NK-92 treated with Interleukin-12 subunit alpha and Interleukin-12 subunit beta, amount 100 ng/mL, for 24 hours (cell line): ENCODE results near the gene DACT2.
"Not testable (repeated sequence)": the region's sequence is repeated elsewhere in the genome, so short reads cannot be mapped to it uniquely, and the experiment has no call there.

ENCODE experiments used
- DNase-seq: peaks from one replicate; lab custom pipeline; 2025; lab: John Stamatoyannopoulos, UW

DACT2 gene

DNA sequence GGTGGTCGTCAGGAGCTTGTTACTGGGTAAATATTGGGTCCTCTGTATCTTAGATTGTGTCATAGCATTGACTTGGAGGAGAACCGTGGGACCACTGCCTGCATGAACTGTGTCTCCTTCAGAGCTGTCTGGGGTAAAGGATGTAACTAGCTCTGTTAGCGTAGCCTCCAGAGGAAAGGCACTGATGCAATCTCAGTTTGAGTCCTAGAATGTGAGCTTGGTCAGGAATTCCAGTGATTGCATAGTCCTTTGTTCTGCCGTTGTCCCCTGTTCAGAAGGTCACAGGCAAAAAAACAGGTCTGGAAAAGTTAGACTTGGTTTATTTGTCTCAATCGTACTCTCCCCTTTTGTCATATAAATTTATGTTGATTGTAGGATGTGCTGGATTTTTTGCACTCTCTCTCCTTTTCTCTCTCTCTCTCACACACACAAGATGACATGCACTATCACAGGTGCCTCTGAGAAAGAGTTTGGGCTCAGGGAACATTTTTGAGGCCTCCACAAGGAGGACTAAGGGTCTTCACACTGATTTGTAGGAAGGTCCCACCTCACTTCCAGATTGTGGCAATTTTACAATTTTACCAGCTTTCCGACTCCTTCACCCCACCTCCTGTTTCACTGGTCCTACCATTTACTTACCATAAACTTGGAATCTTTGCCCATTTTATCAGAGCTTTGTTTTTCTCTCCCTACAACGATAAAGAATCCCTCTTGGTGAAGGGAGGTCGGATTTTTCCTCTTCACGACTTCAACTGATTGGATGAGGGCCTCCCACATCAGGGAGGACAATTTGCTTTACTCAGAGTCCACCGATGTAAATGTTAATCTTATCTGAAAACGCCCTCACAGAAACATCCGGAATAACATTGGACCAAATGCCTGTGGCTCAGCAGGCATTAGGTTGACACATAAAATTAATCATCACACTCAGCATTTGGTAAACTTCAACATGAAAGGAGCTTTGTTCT, 7.0 kb upstream of the DACT2 start:
- DNase-seq: no peak

DNA sequence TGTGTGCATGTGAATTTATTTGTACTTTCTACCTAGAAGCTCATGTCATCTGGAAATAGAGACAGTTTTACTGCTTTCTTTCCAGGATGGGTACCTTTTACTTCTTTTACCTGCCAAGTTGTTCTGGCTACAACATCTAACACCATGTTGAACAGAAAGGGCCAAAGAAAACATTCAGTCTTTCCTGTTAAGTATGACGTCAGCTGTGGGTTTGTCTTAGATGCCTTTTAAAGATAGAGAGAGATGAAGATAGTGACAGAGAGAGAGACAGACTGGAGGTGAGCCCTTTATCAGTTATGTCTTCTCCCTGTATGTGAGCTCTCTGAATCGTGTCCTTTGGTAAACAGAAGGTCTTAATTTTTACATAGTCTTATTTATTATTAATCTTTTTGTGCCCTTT, 3.4 kb upstream of the DACT2 start:
- no peak for DNase-seq

DNA sequence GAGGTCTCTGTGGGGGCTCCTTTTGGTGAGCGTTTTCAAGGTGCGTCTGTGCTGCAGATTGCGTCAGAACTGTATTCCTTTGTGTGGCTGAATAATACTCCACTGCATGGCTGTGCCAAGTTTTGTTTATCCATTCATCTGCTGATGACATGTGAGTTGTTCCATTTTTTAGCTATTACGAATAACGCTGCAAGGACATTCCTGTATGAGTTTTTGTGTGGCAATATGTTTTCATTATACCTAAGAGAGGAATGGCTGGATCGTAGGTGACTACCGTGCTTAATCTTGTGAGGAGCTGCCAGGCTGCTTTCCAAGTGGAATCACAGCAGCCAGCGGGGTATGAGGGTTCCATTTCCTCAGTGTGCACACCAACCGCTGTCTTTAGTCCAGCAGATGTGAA, 1.1 kb upstream of the DACT2 start:
- DNase-seq: no peak

DNA sequence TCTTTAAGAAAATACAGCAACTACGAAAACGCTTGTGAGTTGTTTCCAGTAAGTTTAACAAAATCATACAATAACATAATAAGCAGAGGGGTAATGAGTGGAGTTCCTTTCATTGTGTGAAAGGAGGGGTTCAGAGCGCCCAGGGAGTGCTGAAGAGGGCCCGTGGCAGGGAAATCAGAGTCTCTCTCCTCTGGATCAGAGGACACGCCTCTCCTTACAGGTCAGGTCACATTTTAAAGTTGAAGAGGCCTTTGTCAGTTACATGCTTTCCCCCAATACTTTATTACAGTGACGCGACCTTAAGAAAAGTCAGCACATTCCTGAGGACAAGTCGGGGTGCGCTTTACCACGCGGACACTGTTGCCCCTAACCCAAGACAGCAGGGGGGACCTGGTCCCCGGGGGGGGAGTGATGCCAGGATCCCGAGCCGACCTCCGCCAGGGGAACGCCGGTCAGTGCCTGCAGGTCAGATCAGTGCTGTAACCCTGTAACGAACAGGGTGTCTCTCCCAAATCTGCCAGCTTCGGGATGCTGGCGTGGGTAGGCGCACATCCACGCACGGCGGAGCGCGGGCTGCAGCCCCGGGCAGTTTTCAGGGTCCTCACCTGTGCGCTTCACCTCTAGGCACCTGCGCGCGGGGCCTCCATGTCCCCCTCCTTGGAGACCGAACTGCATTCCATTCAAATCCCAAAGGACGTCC, 848 bp downstream of the DACT2 start:
- DNase-seq: no peak

DNA sequence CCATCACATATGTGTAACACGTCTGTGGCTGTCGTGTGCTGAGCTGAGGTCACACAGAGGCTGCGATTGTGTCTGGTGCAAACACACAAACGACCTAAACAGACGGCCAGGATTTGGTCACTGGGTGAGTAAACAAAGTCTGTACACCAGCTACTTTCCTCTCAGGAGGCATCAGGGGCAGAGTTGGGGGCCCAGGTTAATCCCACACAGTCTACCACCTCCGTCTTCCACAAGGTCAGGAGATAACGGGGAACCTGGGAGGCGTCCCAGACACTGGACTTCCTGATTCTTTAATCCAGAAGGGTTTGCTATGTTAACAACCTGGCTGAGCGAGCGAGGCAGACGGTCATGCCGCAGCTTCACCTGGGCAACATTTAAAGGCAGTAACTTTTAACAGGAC, 1.5 kb downstream of the DACT2 start:
- no peak for DNase-seq

DNA sequence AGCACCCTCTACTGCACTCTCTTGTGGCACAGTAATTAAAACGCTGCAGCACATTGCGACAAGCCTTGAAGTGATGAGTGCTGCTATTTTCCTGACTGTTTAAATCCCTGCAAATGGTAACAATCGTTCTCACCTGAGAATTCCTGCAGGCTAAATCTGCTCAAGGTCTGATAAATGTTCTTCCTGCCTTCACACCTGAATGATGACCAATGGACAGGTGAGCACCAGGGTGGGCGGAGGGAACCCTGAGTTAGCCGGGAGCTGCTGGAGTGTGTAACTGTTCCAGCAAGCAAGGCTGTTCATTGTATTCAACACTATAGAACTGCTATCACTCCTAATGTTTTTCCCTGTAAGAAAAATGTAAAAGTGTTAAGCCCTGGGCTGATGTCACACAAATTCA, 4.0 kb downstream of the DACT2 start:
- no peak for DNase-seq

DNA sequence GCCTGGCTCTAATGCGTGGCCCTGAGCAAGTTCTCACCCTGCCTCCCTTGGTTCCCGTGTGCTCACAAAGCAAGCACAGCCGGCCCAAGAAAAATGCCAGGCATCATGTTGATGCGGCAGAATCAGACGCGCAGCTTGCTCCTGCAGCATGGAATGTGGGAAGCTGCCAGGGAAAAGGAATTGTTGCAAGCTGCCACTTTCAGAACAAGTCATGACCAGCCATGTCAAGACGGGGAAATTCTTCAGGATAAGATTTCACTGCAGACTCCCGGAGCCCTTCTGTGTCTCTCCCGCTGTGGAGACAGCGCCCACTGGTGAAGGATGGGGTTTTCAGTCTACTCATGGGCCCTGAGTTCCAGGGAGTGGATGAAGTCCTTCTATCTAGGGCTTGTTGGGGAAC, 4.6 kb downstream of the DACT2 start:
- DNase-seq: no peak

DNA sequence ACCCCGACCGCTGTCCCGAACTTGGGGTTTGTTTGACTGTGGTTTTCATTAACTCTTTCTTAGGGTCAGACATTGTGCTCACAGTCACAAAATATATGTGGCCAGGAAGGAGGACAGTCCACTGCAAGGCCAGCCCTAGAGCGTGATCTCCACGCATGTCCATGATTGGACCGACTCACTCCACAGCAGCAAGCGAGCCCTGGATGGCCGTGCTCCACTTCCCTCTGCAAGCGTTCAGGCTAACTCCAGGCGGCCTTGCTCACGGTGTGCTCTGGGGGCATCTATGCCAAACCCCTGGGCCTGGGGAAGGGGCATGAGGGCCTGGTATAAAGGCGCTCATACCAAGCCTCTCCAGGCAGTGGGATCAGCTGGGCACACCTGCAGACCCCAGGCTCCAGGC, 5.6 kb downstream of the DACT2 start:
- DNase-seq: no peak

DNA sequence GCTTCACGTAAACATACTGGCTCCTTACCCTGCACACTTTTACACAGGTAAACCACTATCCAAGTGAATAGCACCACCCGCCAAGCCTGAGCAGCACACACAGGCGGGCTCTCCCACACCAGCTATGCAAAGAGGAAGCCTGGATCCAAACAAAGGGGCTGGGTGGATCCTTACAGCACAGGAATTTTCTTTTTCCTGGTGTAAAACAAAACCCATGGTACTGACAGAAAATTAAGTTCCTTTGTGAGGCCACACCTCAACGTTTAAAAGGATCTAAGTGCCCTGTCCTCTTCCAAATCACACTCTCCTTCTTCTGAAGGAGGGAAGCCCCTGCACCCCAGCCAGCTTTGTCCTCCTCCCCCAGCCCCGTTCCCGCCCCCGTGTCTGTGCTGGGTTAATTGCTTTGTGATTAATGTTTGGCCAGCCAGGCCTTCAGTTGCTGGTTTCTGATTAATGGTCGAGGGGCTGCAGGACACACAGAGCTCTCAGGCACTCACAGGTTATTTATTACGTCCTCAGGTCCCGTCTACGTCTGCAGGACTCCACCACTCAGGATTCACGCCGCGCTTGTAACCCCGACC, 6.1 kb downstream of the DACT2 start:
- DNase-seq: no peak

DNA sequence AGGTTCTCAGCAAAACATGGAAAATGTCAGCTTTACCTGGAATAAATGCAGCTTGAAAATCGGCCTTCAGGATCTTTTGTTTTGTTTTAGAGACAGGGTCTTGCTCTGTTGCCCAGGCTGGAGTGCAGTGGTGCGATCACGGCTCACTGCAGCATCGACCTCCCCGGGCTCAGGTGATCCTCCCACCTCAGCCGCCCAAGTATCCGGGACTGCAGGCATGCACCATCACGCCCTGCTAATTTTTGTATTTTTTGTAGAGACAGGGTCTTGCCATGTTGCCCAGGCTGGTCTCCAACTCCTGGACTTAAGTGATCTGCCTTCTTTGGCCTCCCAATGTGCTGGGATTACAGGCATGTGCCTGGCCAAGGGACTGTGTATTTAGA, 7.5 kb downstream of the DACT2 start:
- not testable (repeated sequence) for DNase-seq

DNA sequence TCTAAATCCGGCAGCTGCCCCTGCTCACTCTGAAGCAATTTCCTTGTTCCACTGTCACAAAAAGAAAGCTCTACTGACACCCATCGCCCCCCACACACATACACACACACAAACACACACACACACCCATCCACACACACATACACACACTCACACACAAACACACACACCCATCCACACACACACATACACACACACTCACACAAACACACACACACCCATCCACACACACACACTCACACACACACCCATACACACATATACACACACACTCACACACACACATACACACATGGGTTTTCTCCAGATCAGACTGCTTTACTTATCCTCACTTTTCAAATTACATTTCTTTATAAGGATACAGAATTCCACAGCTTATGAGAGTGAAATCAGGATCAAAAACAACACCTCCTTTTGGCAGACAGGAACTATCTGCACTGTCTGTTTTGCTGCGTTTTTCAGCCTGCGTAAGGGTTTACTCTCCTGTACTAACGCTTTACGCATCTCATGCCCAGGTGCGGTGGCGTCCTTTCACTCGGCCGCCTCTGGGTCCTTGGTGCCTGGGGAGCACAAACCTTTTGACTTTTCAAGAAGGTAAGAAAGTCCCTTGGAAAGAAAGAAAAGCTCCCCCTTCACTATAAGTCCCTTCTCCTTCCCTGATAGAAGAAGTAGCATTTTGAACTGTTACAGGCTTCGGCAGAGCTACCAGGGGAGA, 8.0 kb downstream of the DACT2 start:
- DNase-seq: no peak

DNA sequence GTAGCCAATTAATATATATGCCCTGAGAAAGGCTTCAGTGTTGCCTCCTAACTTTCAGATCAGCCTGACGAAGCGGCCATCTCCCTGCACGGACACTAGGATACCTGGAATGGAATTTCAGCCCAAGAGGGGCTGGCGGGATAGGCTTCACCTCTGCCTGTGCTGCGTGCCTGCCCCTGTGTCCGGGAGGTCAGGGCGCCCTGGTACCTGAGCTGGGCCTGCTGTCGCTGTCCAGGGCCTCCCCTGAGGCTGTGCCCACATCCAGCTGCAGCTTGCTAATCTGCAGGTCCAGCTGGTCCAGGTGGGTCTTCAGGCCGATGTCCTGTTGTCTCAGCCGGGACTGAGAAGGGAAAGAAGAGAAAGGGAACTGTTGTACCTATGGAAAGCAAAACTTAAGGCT, 8.6 kb downstream of the DACT2 start:
- no peak for DNase-seq

DNA sequence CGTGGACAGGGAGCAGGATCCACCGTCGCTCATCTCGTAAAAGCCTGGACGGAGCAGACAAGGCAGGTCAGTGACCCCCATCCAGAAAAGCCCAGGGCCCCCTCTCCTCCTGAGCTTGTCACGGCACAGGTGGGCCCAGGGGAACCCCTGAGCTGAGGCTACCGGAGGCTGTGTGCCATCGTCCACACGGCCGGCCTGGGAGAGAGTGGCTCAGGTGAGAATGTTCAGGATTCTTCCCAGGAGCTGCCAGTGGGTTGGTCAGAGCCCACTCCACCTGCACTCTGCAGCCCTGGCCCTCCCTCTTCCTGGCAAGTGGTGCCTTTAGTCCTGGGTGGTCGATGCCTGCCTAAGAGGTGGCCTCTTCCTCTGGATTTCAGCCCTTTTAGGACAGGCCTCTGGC, 9.2 kb downstream of the DACT2 start:
- no peak for DNase-seq

DNA sequence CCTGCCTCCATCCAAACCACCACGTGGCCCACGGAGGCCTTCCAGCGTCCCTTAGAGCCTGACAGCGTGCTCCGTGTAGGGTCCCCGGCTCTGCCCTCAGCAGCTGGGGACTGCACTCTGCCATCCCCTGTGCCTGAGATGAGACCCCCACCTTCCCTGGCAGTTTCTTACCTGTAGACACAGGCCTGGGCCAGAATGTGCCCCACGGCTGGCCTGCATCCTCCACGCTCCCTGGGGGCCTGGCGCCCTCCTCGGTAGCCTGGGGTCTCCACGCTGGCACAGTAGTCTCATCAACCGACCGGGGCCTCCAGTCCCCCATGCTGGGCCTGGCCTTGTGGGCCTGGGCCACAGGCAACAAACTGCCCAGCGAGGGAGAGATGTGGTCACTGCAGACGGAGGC, 9.6 kb downstream of the DACT2 start:
- no peak for DNase-seq

DNA sequence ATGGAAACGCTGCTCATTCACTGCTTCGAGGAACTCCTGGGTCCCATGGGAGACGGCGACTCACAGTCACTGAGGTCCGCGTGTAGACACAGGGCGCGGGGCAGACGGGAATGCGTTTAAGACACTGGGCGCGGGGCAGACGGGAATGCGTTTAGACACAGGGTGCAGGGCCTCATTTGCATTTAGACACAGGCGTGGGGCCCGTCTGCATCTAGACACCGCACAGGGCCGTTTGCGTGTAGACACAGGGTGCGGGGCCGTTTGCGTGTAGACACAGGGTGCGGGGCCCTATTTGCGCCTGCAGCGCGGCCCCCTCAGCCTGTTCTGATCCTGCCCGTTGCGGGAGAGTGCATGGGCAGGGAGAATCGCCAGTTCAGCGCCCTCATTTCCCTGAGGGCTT, 10.4 kb downstream of the DACT2 start:
- DNase-seq: no peak

DNA sequence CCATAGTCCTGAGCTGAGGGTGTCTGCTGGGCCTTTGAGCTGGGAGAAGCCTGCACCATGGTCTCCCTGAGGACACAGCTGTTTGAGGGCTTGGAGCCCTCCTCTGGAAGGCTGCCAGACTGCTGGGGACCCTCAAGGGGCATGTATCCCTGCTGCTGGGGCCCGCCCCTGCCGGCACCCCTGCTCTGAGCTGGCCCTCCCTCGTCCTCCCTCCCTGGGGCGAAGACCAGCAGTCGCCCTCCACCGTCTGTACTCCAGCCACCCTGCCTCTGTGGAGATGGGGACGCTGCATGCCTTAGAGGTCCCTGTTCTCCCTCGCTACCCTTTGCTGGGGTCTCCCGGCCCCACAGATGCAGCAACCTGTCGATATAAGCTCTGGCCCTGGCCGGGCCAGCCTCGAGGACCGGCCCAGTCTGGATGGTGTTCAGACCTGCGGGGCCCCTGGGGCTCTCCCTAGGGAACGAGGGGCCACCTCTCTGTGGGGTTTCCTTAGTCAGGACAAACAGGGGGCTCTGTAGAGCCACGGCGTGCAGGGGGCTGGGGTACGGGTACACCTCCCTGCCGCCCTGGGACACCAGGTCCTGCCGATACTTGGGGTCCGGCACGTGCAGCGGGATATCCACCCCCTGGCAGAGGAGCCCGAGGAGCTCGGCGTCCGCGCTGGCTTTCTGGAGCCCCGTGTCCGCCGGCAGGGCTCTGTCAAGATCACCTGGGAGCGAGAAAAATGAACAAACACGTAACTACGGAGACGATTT, 11.0 kb downstream of the DACT2 start:
- DNase-seq: no peak

DNA sequence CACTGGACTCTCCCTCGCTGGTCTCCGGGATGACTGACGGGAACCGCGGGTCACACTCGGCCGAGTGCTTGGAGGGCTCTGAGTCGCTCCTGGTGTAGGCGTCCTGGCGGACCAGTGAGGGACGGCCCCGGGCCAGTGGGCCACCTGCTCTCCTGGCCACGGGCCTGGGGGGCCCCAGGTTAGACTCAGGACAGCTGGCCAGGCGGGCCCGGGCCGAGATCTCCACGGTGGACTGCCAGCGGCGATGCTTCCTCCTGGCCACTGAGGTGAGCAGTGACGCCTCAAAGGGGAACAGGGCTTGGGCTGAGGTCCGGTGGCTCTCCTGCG, 11.9 kb downstream of the DACT2 start:
- DNase-seq: no peak

DNA sequence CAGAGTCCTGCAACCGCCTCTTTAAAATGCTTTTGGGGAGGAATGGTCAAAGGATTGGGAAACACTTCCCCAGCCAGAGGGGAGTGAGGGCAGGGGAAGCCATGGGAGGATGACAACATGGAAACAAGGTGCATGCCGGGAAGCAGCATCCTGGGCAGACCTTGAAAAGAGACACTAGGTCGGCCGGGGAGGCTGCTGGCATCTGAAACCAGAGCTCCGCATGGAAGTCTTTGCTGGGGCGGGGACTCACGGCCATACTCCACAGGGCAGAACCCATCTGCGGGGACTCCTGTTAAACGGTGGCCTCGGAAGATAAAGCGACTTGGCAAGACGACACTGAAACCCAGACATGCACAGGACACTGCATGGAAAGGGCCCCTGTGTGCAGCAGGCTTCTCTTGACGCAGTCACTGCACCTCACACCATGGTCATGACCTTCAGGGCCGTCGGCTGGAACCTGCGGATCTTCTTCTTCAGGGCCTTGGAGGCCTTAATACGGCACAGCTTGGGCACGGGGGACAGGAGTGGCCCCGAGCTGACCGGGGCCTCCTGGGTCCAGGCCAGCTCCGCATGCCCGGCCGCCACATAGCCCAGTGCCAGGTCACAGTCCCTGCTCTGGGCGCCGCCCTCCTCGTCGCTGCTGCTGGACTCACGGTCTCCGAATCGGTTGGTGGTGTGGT, 12.4 kb downstream of the DACT2 start:
- no peak for DNase-seq

DNA sequence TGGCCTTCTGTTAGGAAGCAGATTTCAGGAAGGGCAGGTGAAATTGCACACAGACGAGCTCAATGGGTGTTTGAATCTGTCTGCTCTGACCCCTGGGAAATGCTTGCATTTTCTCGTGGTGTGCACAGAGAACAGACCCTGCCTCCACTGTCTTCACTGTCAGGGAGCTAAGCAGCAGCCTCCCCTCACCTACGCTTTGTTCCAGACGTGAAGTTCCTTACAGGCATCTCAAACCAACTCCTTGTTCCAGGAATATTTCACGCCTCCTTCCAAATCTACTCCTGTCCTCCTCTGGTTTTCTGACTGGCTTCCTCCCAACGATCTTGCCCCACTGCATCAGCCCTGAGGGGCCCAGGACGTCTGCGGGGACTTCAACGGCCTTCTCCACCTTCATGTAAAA, 13.7 kb downstream of the DACT2 start:
- DNase-seq: no peak

DNA sequence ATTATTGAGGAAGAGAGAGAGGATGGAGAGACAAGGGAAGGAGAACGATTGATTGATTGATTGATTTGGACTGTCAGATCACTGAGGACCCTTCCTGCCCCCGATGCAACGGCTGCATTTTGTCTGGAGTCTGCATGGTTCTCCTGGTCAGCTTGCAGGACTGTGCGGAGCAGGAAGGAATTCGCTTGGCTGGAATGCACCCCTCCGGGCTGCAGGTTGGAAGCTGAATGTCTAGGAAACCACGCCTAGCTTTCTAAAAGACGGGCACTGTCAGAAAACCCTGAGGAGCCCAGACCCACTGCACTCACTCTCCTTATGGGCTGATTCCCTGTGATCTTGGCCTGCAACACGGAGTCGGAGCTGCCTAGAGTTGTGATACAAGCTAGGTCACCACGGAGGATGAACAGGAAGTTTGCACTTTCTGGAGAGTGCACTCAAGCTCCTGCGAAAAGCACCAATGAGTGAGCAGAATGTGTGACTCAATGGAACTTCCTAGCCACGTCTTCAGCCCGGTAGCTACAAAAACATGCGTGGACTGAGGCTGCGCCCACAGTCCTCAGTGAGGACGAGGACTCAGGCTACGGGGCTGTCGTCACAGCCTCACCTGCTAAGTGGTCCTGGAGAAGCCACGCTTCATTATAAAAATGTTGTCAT, 14.4 kb downstream of the DACT2 start:
- no peak for DNase-seq

DNA sequence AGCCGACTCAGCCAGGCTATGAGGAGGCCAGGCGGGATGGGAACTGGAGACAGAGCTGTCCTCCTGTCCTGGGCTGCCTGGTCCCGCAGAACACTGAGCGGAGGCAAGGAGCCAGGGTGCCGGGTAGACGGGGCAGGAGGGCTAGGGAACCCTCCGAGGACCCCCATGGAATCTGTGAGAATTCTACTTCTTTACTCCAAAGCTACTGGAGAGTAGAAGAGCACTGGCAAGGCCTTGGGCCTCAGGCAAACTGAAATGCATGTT, 14.9 kb downstream of the DACT2 start:
- DNase-seq: no peak
